Measurements from ENCODE around the gene PCIF1. TPM values are rescaled to one million over a fixed set of nuclear protein-coding genes. Genes with fewer than 3 reads are reported as not detected.
"Not testable (repeated sequence)": the region's sequence is repeated elsewhere in the genome, so short reads cannot be mapped to it uniquely, and the experiment has no call there.

Gene PCIF1
- total RNA-seq, 2 experiments from 2014 or later: 100 TPM

- Histone ChIP-seq H3K4me3 (ENCODE audit: low read length) (no peak overlapping the region), H3K4me1 (ENCODE audit: insufficient read depth, low read length) (peaks cover 3% of the 10 kb centered on the region), H3K27ac (ENCODE audit: low read depth in 1 of 2, low read length in 2 of 2) (no peak overlapping the region), H3K9me3 (ENCODE audit: control insufficient read depth in 1 of 2, insufficient read depth in 1 of 2, low read length in 2 of 2) (no peaks in the 10 kb centered on the region), H3K36me3 (ENCODE audit: insufficient read depth, low read length) (no peaks in the 10 kb centered on the region), H3K27me3 (ENCODE audit: control insufficient read depth in 1 of 2, insufficient read depth in 2 of 2, low read length in 2 of 2) (no peaks in the 10 kb centered on the region)
- no peak overlapping the region for H3K4me3 Mint-ChIP-seq
- ATAC-seq (ENCODE audit: poor library complexity) (no peak), DNase-seq (no peak)
- no peak overlapping the region for H3K27ac Mint-ChIP-seq
- TF ChIP-seq, protein P1, sequence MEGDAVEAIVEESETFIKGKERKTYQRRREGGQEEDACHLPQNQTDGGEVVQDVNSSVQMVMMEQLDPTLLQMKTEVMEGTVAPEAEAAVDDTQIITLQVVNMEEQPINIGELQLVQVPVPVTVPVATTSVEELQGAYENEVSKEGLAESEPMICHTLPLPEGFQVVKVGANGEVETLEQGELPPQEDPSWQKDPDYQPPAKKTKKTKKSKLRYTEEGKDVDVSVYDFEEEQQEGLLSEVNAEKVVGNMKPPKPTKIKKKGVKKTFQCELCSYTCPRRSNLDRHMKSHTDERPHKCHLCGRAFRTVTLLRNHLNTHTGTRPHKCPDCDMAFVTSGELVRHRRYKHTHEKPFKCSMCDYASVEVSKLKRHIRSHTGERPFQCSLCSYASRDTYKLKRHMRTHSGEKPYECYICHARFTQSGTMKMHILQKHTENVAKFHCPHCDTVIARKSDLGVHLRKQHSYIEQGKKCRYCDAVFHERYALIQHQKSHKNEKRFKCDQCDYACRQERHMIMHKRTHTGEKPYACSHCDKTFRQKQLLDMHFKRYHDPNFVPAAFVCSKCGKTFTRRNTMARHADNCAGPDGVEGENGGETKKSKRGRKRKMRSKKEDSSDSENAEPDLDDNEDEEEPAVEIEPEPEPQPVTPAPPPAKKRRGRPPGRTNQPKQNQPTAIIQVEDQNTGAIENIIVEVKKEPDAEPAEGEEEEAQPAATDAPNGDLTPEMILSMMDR (IDR thresholded peaks at IDR 0.05): no peak
- intact Hi-C loops (cut with DNase I, micrococcal nuclease): no loop called here
- ChIA-PET CTCF (no interaction called here), POLR2A (interaction anchor here (0.6 to 1.2 kb wide), 2 partner anchors 8 to 1006 kb away, joined by 3 to 7 read pairs; partner anchors contain the start of gene PCIF1)
- no peaks in the 10 kb centered on the region for H3K27me3 Mint-ChIP-seq
- peaks cover 4% of the 10 kb centered on the region for H3K4me1 Mint-ChIP-seq (ENCODE audit: low read depth)
- no peaks in the 10 kb centered on the region for H3K36me3 Mint-ChIP-seq (ENCODE audit: low read depth)
- H3K9me3 Mint-ChIP-seq: no peaks in the 10 kb centered on the region
Observed at GRCh38 chr20:45926731-45927070, 7.8 kb upstream of the PCIF1 start.

- H3K36me3 ChIP-seq (ENCODE audit: insufficient read depth, low read length): no peaks in the 10 kb centered on the region
- TF ChIP-seq, protein P1 (IDR thresholded peaks at IDR 0.05): no peak
- Mint-ChIP-seq H3K4me3 (no peak overlapping the region), H3K27me3 (no peaks in the 10 kb centered on the region), H3K27ac (no peak overlapping the region), H3K9me3 (no peaks in the 10 kb centered on the region), H3K4me1 (ENCODE audit: low read depth) (peaks cover 4% of the 10 kb centered on the region), H3K36me3 (ENCODE audit: low read depth) (no peaks in the 10 kb centered on the region)
- no peak for DNase-seq
- intact Hi-C loops (cut with DNase I, micrococcal nuclease): no loop called here
- H3K4me3 ChIP-seq (ENCODE audit: low read length): no peak overlapping the region
- H3K27me3 ChIP-seq (ENCODE audit: control insufficient read depth in 1 of 2, insufficient read depth in 2 of 2, low read length in 2 of 2): no peaks in the 10 kb centered on the region
- no peaks in the 10 kb centered on the region for H3K9me3 ChIP-seq (ENCODE audit: control insufficient read depth in 1 of 2, insufficient read depth in 1 of 2, low read length in 2 of 2)
- H3K4me1 ChIP-seq (ENCODE audit: insufficient read depth, low read length): peaks cover 3% of the 10 kb centered on the region
- no peak overlapping the region for H3K27ac ChIP-seq (ENCODE audit: low read depth in 1 of 2, low read length in 2 of 2)
- ChIA-PET CTCF (no interaction called here), POLR2A (interaction anchor here (0.8 to 1.2 kb wide), 2 partner anchors 8 to 36 kb away, joined by 3 to 7 read pairs; partner anchors contain the start of genes CTSA, NEURL2 and PCIF1)
- no peak for ATAC-seq (ENCODE audit: poor library complexity)
Observed at GRCh38 chr20:45927071-45927878, 7.2 kb upstream of the PCIF1 start.

DNA sequence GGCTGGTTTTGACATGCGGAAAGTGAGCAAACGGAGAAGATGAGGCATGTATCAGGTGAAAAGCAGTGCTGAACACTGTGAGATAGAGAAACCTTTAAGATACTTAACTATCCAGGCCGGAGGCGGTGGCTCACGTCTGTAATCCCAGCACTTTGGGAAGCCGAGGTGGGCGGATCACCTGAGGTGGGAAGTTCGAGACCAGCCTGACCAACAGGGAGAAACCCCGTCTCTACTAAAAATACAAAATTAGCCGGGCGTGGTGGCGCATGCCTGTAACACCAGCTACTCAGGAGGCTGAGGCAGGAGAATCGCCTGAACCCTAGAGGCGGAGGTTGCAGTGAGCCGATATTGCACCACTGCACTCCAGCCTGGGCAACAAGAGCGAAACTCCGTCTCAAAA is 2.8 kb upstream of the PCIF1 start:
- intact Hi-C loops (cut with DNase I, micrococcal nuclease): loop anchor here in 1 of 2 experiments (2.0 to 5.0 kb wide), 3 partner anchors 21 to 431 kb away; no protein-coding TSS in a partner anchor
- peaks cover 26% of the 10 kb centered on the region for H3K4me1 ChIP-seq (ENCODE audit: insufficient read depth, low read length)
- H3K9me3 ChIP-seq (ENCODE audit: control insufficient read depth in 1 of 2, insufficient read depth in 1 of 2, low read length in 2 of 2); H3K27ac ChIP-seq (ENCODE audit: low read depth in 1 of 2, low read length in 2 of 2); H3K4me3 ChIP-seq (ENCODE audit: low read length); H3K36me3 ChIP-seq (ENCODE audit: insufficient read depth, low read length); ATAC-seq (ENCODE audit: poor library complexity); H3K4me3 Mint-ChIP-seq; H3K27ac Mint-ChIP-seq; DNase-seq; H3K9me3 Mint-ChIP-seq; H3K27me3 ChIP-seq (ENCODE audit: control insufficient read depth in 1 of 2, insufficient read depth in 2 of 2, low read length in 2 of 2); CTCF ChIA-PET; POLR2A ChIA-PET; H3K27me3 Mint-ChIP-seq: not testable (repeated sequence)
- Mint-ChIP-seq H3K4me1 (ENCODE audit: low read depth) (peaks cover 18% of the 10 kb centered on the region), H3K36me3 (ENCODE audit: low read depth) (peaks cover 21% of the 10 kb centered on the region)

Measured in CD4-positive, alpha-beta T cell (primary cell).